Measurements from ENCODE around the gene TPR.

- TF ChIP-seq EZH2phosphoT487 (IDR thresholded peaks at IDR 0.05) (no peak), CTCF (IDR thresholded peaks at IDR 0.05) (no peak)
These were observed 16.8 kb upstream of the TPR start for GRCh38 chr1:186391841-186392240.
